ENCODE measurements around the gene IP6K2.
A peak's percentile ranks its signal among the peaks of the same experiment; 100 is the strongest.

DNA sequence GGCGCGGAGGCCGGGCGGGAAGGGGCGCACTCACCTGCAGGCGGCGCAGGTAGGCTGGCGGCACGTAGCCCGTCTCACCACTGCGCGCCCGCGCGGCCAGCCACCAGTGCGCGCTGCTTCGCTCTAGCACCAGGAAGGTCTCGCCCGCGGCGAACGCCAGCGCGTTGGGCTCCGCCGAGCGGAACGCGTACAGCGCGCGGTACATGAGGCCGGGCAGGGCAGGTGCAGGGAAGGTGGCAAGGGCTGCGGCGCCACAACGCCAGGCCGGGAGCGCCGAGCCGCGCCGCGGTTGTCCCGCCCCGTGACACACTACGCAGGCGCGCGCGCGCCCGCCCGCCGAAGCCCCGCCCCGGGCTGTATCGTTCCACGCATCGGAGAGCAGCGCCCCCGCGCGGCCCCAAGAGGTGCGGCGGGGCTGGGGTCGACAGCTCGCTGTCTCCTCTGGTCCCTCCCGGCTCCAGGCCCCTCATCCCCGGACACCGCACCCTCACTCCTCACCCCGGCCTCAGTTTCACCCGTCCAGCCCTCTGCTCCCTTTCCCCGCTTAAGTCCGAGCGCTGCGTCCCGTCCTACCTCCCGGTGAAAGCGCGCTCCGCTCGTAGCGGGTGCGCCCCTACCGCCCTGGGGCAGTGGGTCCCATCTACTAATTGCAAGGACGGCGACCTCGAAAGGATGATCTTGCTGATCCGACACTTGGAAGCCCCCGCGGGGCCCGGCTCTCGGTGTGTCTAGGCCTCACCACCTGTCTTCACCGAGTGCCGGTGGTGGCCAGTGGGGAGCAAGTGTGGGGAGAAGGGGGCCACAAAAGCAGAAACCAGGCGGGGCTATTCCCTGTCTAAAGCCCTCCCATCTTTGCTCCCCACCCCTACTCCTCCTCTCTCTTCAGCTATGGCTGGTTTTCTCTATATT lies 31.2 kb downstream of the IP6K2 start, which contains the start of gene NCKIPSD:
- peak; percentile 72 for TF ChIP-seq POLR2A (IDR thresholded peaks at IDR 0.05)
- TF ChIP-seq, protein P1, sequence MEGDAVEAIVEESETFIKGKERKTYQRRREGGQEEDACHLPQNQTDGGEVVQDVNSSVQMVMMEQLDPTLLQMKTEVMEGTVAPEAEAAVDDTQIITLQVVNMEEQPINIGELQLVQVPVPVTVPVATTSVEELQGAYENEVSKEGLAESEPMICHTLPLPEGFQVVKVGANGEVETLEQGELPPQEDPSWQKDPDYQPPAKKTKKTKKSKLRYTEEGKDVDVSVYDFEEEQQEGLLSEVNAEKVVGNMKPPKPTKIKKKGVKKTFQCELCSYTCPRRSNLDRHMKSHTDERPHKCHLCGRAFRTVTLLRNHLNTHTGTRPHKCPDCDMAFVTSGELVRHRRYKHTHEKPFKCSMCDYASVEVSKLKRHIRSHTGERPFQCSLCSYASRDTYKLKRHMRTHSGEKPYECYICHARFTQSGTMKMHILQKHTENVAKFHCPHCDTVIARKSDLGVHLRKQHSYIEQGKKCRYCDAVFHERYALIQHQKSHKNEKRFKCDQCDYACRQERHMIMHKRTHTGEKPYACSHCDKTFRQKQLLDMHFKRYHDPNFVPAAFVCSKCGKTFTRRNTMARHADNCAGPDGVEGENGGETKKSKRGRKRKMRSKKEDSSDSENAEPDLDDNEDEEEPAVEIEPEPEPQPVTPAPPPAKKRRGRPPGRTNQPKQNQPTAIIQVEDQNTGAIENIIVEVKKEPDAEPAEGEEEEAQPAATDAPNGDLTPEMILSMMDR (IDR thresholded peaks at IDR 0.05): peak; percentile 85 to 94 (median 93)

Measured in testis (tissue), 2 donors.